ENCODE data around the gene KSR2.
"Not testable (repeated sequence)": the region's sequence is repeated elsewhere in the genome, so short reads cannot be mapped to it uniquely, and the experiment has no call there.

KSR2 gene

DNA sequence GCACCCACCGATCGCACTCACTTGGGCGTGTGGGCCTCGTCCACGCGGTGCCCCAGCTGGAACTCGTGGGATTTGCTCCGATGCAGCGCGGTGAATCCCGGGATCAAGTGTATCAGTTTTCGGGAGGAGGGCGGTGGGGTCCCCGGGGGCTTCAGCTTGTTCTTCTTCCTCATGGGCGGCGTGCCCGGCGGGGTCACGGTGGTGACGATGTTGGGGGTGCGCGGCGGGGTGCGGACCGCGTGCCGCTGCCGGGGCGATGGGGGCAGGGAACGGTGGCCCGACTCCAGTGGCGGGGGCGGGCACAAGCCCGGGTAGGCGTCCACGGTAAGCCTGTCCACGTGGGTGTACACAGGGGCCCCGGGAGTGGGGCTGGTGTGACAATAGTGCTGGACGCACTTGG lies 207.8 kb downstream of the KSR2 start:
- DNase-seq (ENCODE audit: low read depth), result no peak

GRCh38 chr12:117750657-117751056 lies 218.1 kb downstream of the KSR2 start:
- DNase-seq (ENCODE audit: low read depth), result no peak

GRCh38 chr12:117749431-117749830 lies 219.4 kb downstream of the KSR2 start:
- DNase-seq (ENCODE audit: low read depth), result no peak

DNA sequence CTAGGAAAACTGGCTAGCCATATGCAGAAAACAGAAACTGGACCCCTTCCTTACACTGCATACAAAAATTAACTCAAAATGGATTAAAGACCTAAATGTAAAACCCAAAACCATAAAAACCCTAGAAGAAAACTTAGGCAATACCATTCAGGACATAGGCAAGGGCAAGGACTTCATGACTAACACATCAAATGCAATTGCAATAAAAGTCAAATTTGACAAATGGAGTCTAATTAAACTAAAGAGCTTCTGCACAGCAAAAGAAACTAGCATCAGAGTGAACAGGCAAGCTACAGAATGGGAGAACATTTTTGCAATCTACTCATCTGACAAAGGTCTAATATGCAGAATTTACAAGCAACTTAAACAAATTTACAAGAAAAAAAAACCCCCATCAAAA lies 222.4 kb downstream of the KSR2 start:
- not testable (repeated sequence) for DNase-seq (ENCODE audit: low read depth)

DNA sequence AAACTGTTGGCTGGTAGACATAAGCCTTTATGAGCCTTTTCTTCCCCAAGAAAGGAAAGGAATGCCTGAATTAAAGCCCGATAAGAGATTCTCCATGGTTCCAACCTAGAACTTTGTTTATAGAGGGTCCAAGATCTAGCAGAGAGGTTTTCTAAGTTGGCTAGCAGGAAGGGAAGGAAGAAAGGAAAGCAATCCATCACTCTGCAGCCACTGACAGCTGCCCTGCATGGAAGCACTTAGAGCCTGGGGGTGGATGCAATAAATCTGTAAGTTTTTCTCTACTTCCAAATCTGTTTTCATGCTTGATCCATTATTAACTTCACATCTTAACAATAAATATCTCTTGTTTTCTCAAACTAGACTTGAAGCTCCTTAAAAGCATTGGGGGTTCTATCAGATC lies 224.4 kb downstream of the KSR2 start:
- no peak for DNase-seq (ENCODE audit: low read depth)

DNA sequence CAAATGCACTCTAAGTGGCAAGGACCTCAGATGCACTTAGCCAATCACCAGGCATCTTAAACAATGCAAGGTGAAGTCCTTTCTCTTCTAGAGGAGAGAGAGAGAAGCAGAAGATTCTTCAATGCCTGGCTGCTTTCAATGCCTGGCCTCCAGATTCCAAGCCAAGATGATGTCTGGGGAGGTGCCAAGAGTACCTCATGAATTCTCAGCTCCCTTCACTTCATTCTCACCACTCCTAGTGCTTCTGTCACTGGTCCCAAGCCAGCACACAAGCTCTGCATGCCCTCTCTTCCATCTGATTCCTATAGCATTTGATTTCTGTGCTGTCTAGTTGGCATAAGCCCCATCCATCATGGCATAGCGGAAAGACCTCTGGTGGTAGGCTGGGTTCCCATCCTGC lies 225.0 kb downstream of the KSR2 start:
- DNase-seq (ENCODE audit: low read depth), result no peak

DNA sequence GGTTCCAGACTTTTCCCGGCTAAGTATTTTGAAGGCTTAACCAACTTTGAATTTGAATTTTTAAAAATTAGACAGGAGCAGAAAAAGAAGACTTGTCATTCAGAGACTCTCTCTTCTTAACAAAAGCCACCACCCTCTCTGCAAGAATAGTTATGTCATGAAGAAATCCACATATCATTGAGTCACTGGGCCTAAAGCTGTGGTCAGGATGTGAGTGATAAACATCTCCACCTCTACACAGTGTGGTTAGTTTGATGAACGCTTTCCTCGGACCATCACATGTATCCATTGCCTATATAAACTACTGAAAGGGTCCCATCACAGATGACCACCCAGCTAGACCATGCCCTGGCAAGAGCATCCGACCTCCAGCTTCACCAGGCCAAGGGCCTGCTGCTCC lies 226.1 kb downstream of the KSR2 start:
- no peak for DNase-seq (ENCODE audit: low read depth)

DNA sequence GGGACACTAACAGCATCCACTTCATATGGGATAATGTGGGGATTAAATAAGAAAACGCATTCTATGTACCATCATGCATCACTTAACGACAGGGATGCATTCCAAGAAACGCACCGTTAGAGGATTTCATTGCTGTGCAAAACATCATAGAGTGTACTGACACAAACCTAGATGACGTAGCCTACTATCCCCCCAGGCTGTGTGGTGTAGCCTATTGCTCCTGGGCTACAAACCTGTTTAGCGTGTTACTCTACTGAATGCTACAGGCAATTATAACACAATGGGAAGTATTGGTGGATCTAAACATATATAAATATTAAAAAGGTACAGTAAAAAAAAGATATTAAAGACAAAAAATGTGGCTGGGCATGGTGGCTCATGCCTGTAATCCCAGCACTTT lies 230.6 kb downstream of the KSR2 start:
- no peak for DNase-seq (ENCODE audit: low read depth)

DNA sequence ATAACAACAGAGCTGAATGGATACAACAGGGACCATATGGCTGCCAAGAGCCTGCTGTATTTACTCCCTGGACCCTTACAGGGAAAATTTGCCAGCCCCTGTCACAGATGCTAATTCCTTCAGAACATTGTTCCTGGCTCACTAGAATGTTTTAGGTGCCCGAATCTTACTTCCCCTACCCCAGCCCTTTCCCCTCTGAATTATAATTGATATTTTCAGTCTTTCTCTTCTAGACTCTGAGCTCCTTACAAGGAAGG lies 235.3 kb downstream of the KSR2 start:
- DNase-seq (ENCODE audit: low read depth), result no peak

DNA sequence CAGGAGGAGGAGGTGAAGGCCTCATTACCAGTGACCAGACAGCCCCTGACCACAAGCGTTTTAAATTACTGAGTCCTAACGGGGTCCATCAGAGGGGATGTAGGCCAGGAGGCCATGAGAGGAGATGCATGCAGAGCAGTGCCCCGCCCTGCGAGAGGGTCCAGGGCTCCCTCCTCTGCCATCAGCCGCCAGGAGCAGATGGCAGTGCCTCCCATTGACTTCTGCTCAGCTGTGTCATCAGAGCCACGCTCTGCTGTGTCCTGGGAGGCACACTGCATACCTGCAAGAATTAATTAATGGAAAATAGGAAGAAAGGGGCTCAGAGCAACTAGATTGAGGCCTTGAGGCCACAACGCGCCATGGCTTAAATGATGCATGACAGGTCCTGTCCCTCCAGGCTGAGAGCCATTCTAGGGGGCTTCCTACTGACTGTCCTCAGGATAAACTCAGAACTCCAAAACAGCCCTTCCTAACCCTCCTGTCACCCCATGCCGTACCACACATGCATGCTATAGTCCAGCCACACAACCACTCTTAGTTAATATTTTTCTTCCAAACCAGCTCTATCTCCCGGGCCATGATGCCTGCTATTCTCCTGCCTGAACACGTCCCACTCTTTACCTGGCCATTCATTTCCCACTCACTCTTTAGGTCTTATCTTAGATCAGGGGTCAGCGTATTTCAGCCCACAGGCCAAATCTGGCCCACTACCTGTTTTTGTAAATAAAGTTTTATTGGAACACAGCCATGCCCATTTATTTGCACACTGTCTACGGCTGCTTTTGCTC lies 235.8 kb downstream of the KSR2 start:
- DNase-seq (ENCODE audit: low read depth), result no peak

- DNase-seq (ENCODE audit: low read depth), result not testable (repeated sequence)
Observed at GRCh38 chr12:117731131-117731530, 237.7 kb downstream of the KSR2 start.

DNA sequence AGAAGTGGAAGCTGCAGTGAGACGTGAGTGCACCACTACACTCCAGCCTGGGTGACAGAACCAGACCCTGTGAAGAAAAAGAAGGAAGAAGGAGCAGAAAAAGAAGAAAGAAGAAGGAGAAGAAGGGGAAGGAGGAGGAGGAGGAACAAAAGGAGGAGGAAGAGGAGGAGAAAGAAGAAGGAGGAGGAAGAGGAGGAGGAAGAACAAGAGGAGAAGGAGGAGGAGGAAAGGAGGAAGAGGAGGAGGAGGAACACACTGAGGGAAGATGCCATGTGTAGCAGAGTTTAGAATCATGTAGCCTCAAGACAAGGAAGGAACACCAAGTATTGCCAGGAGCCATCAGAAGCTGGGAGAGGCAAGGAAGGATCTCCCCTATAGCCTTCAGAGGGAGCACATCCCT lies 241.5 kb downstream of the KSR2 start:
- DNase-seq (ENCODE audit: low read depth), result no peak

GRCh38 chr12:117724543-117724942 lies 244.2 kb downstream of the KSR2 start:
- no peak for DNase-seq (ENCODE audit: low read depth)

- DNase-seq (ENCODE audit: low read depth), result no peak
Observed at GRCh38 chr12:117718559-117718958, 250.2 kb downstream of the KSR2 start.

DNA sequence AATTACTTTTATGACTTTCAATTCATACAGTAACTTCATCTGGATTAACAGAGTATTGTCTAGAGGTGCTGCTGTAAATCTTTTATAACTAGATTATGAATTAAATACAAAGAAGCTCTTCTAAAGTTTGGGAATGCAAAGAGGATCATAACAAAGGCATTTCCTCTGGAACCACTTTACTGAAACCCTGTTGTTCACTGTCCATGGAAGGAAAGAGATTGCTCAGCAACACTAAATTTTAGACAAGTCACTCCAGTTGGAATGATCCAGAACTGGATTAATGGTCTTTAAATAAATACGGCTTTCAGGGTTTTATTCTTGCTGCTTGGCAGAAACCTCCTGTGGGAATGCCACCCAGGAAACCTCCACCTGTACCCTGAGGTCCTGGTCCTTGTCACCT lies 250.6 kb downstream of the KSR2 start:
- no peak for DNase-seq (ENCODE audit: low read depth)

DNA sequence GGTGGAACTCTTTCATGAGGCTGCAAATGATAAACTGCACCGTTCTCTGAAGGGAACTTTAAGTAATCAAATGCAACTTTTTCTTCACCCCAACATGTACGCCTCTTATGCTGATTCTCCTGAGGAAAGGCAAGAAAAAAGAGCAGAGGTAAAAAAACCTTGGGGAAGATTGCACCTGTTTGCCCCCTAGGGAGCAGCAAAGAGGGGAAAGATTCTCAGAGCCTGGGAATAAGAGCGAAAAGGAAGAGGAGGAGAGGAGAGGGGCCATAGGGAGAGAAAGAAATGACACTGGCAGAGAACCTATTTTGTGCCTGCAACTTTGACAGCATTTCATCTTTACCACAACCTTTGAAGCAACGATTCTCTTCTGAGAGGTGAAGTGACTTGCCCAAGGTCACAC lies 254.6 kb downstream of the KSR2 start:
- no peak for DNase-seq (ENCODE audit: low read depth)

DNA sequence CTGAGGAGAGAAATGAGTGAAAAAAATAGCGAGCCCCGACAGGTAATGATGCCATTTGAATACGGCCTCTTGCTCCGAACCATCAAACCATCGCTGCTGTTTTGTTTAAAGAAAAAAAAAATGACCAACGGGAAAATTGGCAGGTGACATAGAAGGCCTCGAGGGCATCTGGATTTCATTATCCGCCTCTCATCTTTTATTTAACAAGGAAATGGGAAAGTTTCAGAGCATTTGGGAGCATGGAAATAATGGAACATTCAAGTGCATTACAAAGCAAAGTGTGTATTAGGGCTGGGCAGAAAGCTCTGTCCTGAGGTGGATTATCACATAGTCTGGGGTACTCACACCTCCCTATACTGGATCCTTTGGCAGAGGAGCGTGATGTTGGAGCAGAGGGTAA lies 258.7 kb downstream of the KSR2 start:
- no peak for DNase-seq (ENCODE audit: low read depth)

DNA sequence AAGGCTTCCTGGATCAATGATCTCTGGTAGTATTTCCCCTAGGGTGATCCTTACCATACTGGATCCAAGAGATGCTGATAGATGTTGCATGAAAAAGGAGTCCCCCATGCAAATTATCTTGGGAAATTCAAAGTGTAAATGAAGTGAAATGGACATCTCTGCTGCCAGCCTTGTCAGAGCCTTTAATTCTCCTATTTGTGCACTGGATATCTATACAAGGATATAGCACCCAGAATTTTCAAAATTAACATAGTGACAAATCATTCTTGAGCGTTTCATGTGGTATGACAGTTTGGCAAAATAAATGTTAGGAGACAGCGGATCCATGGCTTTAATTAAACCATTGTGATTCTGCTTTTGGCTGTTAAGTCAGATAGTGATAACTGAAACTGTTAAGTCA lies 260.9 kb downstream of the KSR2 start:
- DNase-seq (ENCODE audit: low read depth), result no peak

GRCh38 chr12:117703584-117703983 lies 265.2 kb downstream of the KSR2 start:
- DNase-seq (ENCODE audit: low read depth), result no peak

DNA sequence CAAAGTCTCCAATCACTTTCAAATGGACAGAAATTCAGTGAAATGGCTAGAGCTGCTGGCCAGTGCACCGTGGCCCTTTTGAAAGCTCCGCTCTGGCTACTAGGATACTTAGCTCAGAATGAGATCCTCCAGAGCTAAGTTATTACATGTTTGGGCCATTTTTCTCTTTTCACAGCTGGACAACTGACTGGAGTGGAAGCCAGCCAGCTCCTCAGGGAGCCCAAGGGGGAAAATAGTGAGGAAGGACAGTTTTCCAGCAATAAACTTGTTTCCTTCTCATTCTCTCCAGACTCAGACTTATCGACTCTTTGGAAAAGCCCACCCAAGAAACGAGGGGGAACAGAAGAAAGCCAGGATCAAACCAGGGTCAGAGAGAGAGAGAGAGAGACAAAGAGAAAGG lies 266.0 kb downstream of the KSR2 start:
- DNase-seq (ENCODE audit: low read depth), result no peak

DNA sequence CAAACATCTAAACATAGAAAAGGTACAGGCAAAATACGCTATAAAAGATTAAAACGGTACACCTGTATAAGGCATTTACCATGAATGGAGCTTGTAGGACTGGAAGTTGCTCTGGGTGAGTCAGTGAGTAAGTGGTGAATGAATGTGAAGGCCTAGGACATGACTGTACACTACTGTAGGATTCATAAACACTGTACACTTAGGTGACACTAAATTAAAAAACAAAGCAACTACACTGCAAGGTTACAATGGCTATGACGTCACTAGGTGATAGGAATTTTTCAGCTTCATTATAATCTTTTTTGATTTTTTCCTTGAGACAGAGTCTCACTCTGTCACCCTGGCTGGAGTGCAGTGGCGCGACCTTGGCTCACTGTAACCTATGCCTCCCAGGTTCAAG lies 269.2 kb downstream of the KSR2 start:
- DNase-seq (ENCODE audit: low read depth), result no peak

GRCh38 chr12:117699118-117699517 lies 269.7 kb downstream of the KSR2 start:
- no peak for DNase-seq (ENCODE audit: low read depth)

DNA sequence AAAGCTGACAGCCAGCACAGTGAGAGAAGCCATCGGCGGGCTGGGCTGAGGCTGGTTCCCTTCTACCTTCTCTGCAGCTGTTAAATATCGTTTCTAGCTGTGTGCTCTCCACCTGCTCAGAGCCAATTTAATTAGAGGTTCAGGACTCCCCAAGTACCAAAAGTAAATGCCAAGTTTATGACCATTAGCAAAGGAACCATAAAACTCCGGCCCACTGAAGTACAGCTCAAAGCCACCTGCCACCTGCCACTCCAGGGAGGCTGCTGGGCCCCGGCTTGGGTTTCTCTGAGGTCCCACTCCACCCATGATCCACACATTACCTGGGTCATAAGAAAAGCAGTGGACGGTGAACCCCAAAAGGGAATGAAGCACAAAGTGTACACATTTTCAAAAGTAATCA lies 272.8 kb downstream of the KSR2 start:
- DNase-seq (ENCODE audit: low read depth), result no peak

- no peak for DNase-seq (ENCODE audit: low read depth)
Observed at GRCh38 chr12:117692512-117692911, 276.3 kb downstream of the KSR2 start.

GRCh38 chr12:117689857-117690256 lies 278.9 kb downstream of the KSR2 start:
- DNase-seq (ENCODE audit: low read depth), result no peak

All from amniotic epithelial cell (primary cell).